DOHH2 (cell line): Measurements from ENCODE around the gene HMX1.

Experiments
- H3F3A ChIP-seq: fragments of 200-600 bp; sonication (generic), shearing (Covaris generic); 2 replicates; pipeline ENCODE4 v1.6.0; 2016; ENCODE audit warnings: antibody characterized with exemption, mild to moderate bottlenecking; ENCODE audit not compliant: control insufficient read depth, insufficient read depth
- H3K27ac ChIP-seq: fragments of 200-600 bp; sonication (generic); 2 replicates; pipeline ENCODE4 v1.5.1; 2014; ENCODE audit warnings: low read depth, mild to moderate bottlenecking, low read length, moderate library complexity
- H3K27me3 ChIP-seq: fragments of 200-600 bp; sonication (generic); 2 replicates; pipeline ENCODE4 v1.6.1; 2014; ENCODE audit warnings: mild to moderate bottlenecking, low read length, mixed read lengths; ENCODE audit not compliant: control insufficient read depth
- H3K36me3 ChIP-seq: fragments of 200-600 bp; sonication (generic); 2 replicates; pipeline ENCODE4 v1.6.1; 2014; ENCODE audit warnings: mild to moderate bottlenecking, low read length, moderate library complexity, mixed read lengths; ENCODE audit not compliant: control insufficient read depth
- H3K4me1 ChIP-seq: fragments of 200-600 bp; sonication (generic); 2 replicates; pipeline ENCODE4 v1.6.1; 2014; ENCODE audit warnings: mild to moderate bottlenecking, low read length, mixed read lengths; ENCODE audit not compliant: control insufficient read depth
- H3K4me2 ChIP-seq: fragments of 200-600 bp; sonication (generic); 2 replicates; pipeline ENCODE4 v1.6.0; 2014; ENCODE audit warnings: mild to moderate bottlenecking, low read length, moderate library complexity
- H3K4me3 ChIP-seq: fragments of 200-600 bp; sonication (generic); 2 replicates; pipeline ENCODE4 v1.5.1; 2014; ENCODE audit warnings: mild to moderate bottlenecking, low read length, mixed read lengths
- H3K79me2 ChIP-seq: fragments of 200-600 bp; sonication (generic); 2 replicates; pipeline ENCODE4 v1.6.1; 2014; ENCODE audit warnings: mild to moderate bottlenecking, low read length, mixed read lengths; ENCODE audit not compliant: control insufficient read depth
- H3K9me2 ChIP-seq: fragments of 200-600 bp; sonication (generic); replicated peaks from 2 replicates; pipeline ENCODE4 v1.6.1; 2014; ENCODE audit warnings: mild to moderate bottlenecking, low read length, mixed read lengths; ENCODE audit not compliant: control insufficient read depth
- H3K9me3 ChIP-seq: fragments of 200-600 bp; sonication (generic); 2 replicates; pipeline ENCODE4 v1.6.1; 2014; ENCODE audit warnings: antibody characterized with exemption, low read length, mixed read lengths; ENCODE audit not compliant: control insufficient read depth, insufficient read depth
- H4K20me1 ChIP-seq: fragments of 200-600 bp; sonication (generic); 2 replicates; pipeline ENCODE4 v1.6.0; 2014; ENCODE audit warnings: low read depth, mild to moderate bottlenecking, antibody characterized with exemption, low read length, moderate library complexity; ENCODE audit not compliant: control insufficient read depth, insufficient read depth
- EZH2phosphoT487 ChIP-seq: fragments of 200-600 bp; sonication (generic); IDR thresholded peaks from 2 replicates; pipeline ENCODE4 v1.6.1; 2017; ENCODE audit warnings: borderline replicate concordance, mild to moderate bottlenecking, antibody characterized with exemption, low read length, moderate library complexity, mixed read lengths
- TF ChIP-seq, protein P1 (sequence below): fragments of 200-600 bp; sonication (generic); IDR thresholded peaks from one replicate; pipeline ENCODE4 v1.5.1; 2014; ENCODE audit warnings: antibody characterized with exemption, mild to moderate bottlenecking, low read depth, low read length; ENCODE audit not compliant: poor library complexity, severe bottlenecking

The HMX1 gene

DNA sequence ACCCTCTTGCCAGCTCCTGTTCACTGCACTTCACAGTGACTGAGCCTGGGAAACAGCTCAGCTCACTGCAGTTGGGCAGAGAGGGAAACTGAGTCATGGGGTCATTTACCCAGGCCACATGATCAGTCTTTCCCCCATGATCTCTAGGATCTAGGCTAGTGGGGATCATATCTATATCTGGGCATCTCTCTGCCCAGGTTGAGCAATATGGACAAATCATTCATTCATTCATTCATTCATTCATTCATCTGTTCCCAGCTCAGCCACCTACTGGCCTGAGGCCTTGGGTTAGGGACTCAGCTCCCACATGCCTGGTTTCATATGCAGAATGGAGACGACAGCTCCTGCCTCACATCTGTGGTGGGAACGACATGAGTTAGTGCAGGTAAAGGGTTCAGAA, 45.3 kb upstream of the HMX1 start:
- no peak overlapping the region for H3K4me3 ChIP-seq
- no peaks in the 10 kb centered on the region for H4K20me1 ChIP-seq
- no peaks in the 10 kb centered on the region for H3K36me3 ChIP-seq
- TF ChIP-seq, protein P1, sequence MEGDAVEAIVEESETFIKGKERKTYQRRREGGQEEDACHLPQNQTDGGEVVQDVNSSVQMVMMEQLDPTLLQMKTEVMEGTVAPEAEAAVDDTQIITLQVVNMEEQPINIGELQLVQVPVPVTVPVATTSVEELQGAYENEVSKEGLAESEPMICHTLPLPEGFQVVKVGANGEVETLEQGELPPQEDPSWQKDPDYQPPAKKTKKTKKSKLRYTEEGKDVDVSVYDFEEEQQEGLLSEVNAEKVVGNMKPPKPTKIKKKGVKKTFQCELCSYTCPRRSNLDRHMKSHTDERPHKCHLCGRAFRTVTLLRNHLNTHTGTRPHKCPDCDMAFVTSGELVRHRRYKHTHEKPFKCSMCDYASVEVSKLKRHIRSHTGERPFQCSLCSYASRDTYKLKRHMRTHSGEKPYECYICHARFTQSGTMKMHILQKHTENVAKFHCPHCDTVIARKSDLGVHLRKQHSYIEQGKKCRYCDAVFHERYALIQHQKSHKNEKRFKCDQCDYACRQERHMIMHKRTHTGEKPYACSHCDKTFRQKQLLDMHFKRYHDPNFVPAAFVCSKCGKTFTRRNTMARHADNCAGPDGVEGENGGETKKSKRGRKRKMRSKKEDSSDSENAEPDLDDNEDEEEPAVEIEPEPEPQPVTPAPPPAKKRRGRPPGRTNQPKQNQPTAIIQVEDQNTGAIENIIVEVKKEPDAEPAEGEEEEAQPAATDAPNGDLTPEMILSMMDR: no peak
- TF ChIP-seq EZH2phosphoT487: no peak
- no peaks in the 10 kb centered on the region for H3K4me1 ChIP-seq
- H3K27me3 ChIP-seq: no peaks in the 10 kb centered on the region
- no peaks in the 10 kb centered on the region for H3K9me3 ChIP-seq
- no peaks in the 10 kb centered on the region for H3K79me2 ChIP-seq
- no peaks in the 10 kb centered on the region for H3K9me2 ChIP-seq
- no peaks in the 10 kb centered on the region for H3F3A ChIP-seq
- H3K27ac ChIP-seq: no peak overlapping the region
- H3K4me2 ChIP-seq: no peak overlapping the region

DNA sequence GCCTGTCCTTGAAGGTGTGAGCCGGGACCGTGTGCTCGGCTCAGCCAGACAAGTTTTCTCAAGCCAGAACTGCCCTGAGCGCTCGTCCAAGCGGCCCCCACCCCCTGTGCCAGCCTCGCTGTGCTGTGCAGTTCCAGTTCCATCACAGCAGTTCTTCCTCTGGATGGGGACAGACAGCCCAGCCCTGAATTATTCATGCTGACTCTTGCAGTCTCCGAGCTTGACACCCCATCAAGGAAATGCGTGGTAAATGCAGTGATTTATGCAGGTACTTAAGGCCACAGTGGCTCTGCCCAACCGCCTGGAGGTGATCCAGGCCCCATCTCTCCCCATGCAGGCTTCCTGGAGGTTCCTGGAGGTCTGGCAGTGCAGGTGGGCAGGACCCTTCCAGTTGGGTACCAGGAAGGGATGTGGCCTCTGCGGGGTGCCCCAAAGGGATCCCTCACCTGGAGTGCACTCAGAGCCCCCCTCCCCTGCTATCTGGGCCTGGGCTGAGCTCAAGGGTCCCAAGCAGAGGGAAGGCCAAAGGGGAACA, 44.8 kb upstream of the HMX1 start:
- Histone ChIP-seq H3K4me3 (no peak overlapping the region), H3K9me2 (no peaks in the 10 kb centered on the region), H3K27me3 (no peaks in the 10 kb centered on the region), H3K9me3 (no peaks in the 10 kb centered on the region), H3K36me3 (no peaks in the 10 kb centered on the region), H3K4me1 (no peaks in the 10 kb centered on the region), H3F3A (no peaks in the 10 kb centered on the region), H4K20me1 (no peaks in the 10 kb centered on the region), H3K79me2 (no peaks in the 10 kb centered on the region), H3K27ac (no peak overlapping the region), H3K4me2 (no peak overlapping the region)
- TF ChIP-seq EZH2phosphoT487: no peak
- TF ChIP-seq, protein P1: no peak

DNA sequence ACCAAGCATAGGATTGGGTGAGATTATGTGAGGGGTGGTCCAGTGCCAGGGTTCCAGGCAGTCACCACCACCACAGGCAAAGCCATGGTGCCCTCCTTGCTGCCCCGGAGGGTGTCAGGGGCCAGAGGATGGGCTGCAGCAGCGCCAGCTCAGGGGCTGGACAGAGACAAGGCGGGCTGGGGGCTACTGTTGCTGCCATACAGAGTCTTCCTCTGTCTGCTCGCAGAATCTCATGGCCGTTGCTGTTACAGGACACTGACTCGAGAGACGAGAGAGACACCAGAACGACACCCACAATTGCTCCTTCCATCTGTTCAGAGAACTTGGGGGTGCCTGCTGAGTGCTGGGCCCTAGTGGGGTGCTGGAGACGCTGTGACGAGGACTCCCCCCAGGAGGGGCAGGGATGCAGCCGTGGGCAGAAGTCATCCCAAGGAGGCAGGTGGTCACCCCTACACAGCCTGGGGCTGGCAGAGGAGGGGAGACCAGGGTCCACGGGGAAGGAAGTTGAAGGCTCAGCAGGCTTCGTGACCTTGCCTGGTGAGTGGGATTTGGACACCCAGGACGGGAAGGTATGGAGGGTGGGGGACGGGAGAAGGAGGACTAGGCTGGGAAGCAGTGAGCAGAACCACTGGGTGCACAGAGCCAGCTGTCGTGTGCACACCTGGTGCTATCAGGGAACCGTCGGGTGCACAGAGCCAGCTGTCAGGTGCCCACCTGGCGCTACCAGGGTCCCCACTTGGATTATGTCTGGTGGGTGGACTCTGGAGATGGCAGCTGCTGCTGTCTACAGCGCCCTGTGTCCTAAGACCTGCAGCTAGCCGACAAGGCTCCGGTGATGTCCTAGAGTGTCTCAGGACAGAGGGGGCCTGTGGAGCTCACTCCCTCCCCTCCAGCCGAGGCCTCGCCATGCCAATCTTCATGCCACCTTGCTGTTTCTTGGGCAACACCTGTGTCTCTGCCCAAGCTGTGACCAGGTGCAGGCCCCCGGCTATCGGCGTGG, 43.9 kb upstream of the HMX1 start:
- H3K9me2 ChIP-seq: no peaks in the 10 kb centered on the region

More for the DNA sequence above, 43.9 kb upstream of the HMX1 start:
- Histone ChIP-seq H3K4me2 (no peak overlapping the region), H3K79me2 (no peaks in the 10 kb centered on the region), H3K4me3 (no peak overlapping the region), H3K9me3 (no peaks in the 10 kb centered on the region), H3K4me1 (no peaks in the 10 kb centered on the region), H3K27me3 (no peaks in the 10 kb centered on the region), H3K36me3 (no peaks in the 10 kb centered on the region), H4K20me1 (no peaks in the 10 kb centered on the region), H3K27ac (no peak overlapping the region), H3F3A (no peaks in the 10 kb centered on the region)
- no peak for TF ChIP-seq EZH2phosphoT487
- TF ChIP-seq, protein P1: no peak
